Suprapubic skin (tissue), 4 donors: ENCODE measurements around the gene MYH10. TPM values are rescaled to one million over a fixed set of nuclear protein-coding genes. Genes with fewer than 3 reads are reported as not detected.
A peak's percentile ranks its signal among the peaks of the same experiment; 100 is the strongest.

Experiments
- DNase-seq, 2 donors: peaks; one replicate each; pipeline ENCODE4 v3.0.0-alpha.2; 2019; ENCODE audit warnings: low spot score in 2 of 2
- H3K27ac ChIP-seq: fragments of 200-600 bp; sonication (generic); one replicate; pipeline ENCODE4 v1.5.1; 2019
- H3K27me3 ChIP-seq: fragments of 200-600 bp; sonication (generic); one replicate; pipeline ENCODE4 v1.5.1; 2019
- H3K36me3 ChIP-seq: fragments of 200-600 bp; sonication (generic); one replicate; pipeline ENCODE4 v1.5.1; 2019
- H3K4me1 ChIP-seq: fragments of 200-600 bp; sonication (generic); one replicate; pipeline ENCODE4 v1.5.1; 2019
- H3K4me3 ChIP-seq: fragments of 200-600 bp; sonication (generic); one replicate; pipeline ENCODE4 v1.5.1; 2019; ENCODE audit warnings: mild to moderate bottlenecking
- H3K9me3 ChIP-seq: fragments of 200-600 bp; sonication (generic); one replicate; pipeline ENCODE4 v1.5.1; 2019
- CTCF ChIP-seq, 2 donors: fragments of 200-600 bp in 1 of 2; fragments of 450-650 bp in 1 of 2; sonication (generic) in 1 of 2; IDR thresholded peaks; one replicate each; pipeline ENCODE4 v1.5.1; 2016 to 2019; ENCODE audit warnings: antibody characterized with exemption in 2 of 2, mild to moderate bottlenecking in 1 of 2, moderate library complexity in 1 of 2
- EP300 ChIP-seq: sonication (generic); formaldehyde crosslinking; IDR thresholded peaks from one replicate; pipeline ENCODE4 v1.6.1; 2017; ENCODE audit warnings: antibody characterized with exemption
- POLR2A ChIP-seq, 2 donors: fragments of 450-650 bp; IDR thresholded peaks; one replicate each; pipeline ENCODE4 v1.6.1; 2017; ENCODE audit warnings: antibody characterized with exemption in 2 of 2, mild to moderate bottlenecking in 2 of 2, moderate library complexity in 2 of 2
- POLR2AphosphoS5 ChIP-seq, 3 donors: sonication (generic); formaldehyde crosslinking; IDR thresholded peaks; one replicate each; pipeline ENCODE4 v1.6.1; 2017; ENCODE audit warnings: antibody characterized with exemption in 3 of 3
- WGBS: methylation state at CpG from one replicate; pipeline ENCODE4 v1.1.5; 2018; 5-methylcytosine and 5-hydroxymethylcytosine counted together
- total RNA-seq, 4 donors: library from RNA; depleted of rRNA; stranded (reverse); fragments of >200 nt; gene quantifications; one replicate each; pipeline ENCODE4 v1.1.0, GENCODE V29; 2016

Gene MYH10
- total RNA-seq, 4 donors from 2014 or later: 9.5 to 18.3 (median 13.2) TPM

- Histone ChIP-seq H3K9me3 (no peaks in the 10 kb centered on the region), H3K4me3 (no peak overlapping the region), H3K36me3 (peaks cover 52% of the 10 kb centered on the region), H3K27ac (peak overlapping the region; percentile 77), H3K4me1 (peaks cover 17% of the 10 kb centered on the region), H3K27me3 (no peaks in the 10 kb centered on the region)
- no peak for DNase-seq
- 77% methylated on average over 24 of the region's 33 CpGs for WGBS
- TF ChIP-seq POLR2AphosphoS5 (IDR thresholded peaks at IDR 0.05): no peak
These were observed 150.2 kb downstream of the MYH10 start for GRCh38 chr17:8480011-8480976.

GRCh38 chr17:8479431-8479947 lies 151.0 kb downstream of the MYH10 start:
- DNase-seq: no peak
- H3K27ac ChIP-seq: peak overlapping the region; percentile 77
- no peak overlapping the region for H3K4me3 ChIP-seq
- TF ChIP-seq POLR2AphosphoS5 (IDR thresholded peaks at IDR 0.05) (peak in 2 of 3 donors; percentile 27 to 48), EP300 (no peak)
- H3K27me3 ChIP-seq: no peaks in the 10 kb centered on the region
- H3K36me3 ChIP-seq: peaks cover 60% of the 10 kb centered on the region
- WGBS: 42% methylated on average over 10 of the region's 11 CpGs
- peaks cover 17% of the 10 kb centered on the region for H3K4me1 ChIP-seq
- no peaks in the 10 kb centered on the region for H3K9me3 ChIP-seq

- no peak for DNase-seq
- peaks cover 65% of the 10 kb centered on the region for H3K36me3 ChIP-seq
- TF ChIP-seq POLR2A (IDR thresholded peaks at IDR 0.05) (no peak), CTCF (IDR thresholded peaks at IDR 0.05) (no peak), EP300 (no peak), POLR2AphosphoS5 (IDR thresholded peaks at IDR 0.05) (no peak)
- WGBS: 89% methylated on average over 22 of the region's 22 CpGs
- peaks cover 17% of the 10 kb centered on the region for H3K4me1 ChIP-seq
- no peak overlapping the region for H3K27ac ChIP-seq
- H3K27me3 ChIP-seq: no peaks in the 10 kb centered on the region
- no peaks in the 10 kb centered on the region for H3K9me3 ChIP-seq
- no peak overlapping the region for H3K4me3 ChIP-seq
These were observed 152.6 kb downstream of the MYH10 start for GRCh38 chr17:8477715-8478441.

GRCh38 chr17:8477171-8477570 lies 153.4 kb downstream of the MYH10 start:
- peaks cover 66% of the 10 kb centered on the region for H3K36me3 ChIP-seq
- 89% methylated on average over 8 of the region's 8 CpGs for WGBS
- TF ChIP-seq POLR2A (IDR thresholded peaks at IDR 0.05): no peak
- no peak for TF ChIP-seq CTCF (IDR thresholded peaks at IDR 0.05)
- no peak for TF ChIP-seq EP300
- TF ChIP-seq POLR2AphosphoS5 (IDR thresholded peaks at IDR 0.05): no peak

GRCh38 chr17:8476741-8477140 lies 153.8 kb downstream of the MYH10 start:
- no peak for DNase-seq
- TF ChIP-seq POLR2AphosphoS5 (IDR thresholded peaks at IDR 0.05) (no peak), EP300 (no peak), CTCF (IDR thresholded peaks at IDR 0.05) (no peak), POLR2A (IDR thresholded peaks at IDR 0.05) (no peak)
- 92% methylated on average over 21 of the region's 22 CpGs for WGBS
- Histone ChIP-seq H3K4me3 (no peak overlapping the region), H3K36me3 (peaks cover 69% of the 10 kb centered on the region), H3K9me3 (no peaks in the 10 kb centered on the region), H3K27me3 (no peaks in the 10 kb centered on the region), H3K4me1 (peaks cover 17% of the 10 kb centered on the region), H3K27ac (no peak overlapping the region)

More at GRCh38 chr17:8477171-8477570, 153.4 kb downstream of the MYH10 start:
- no peak for DNase-seq
- Histone ChIP-seq H3K4me1 (peaks cover 17% of the 10 kb centered on the region), H3K27ac (no peak overlapping the region), H3K4me3 (no peak overlapping the region), H3K27me3 (no peaks in the 10 kb centered on the region), H3K9me3 (no peaks in the 10 kb centered on the region)

GRCh38 chr17:8475781-8476180 lies 154.7 kb downstream of the MYH10 start:
- no peak overlapping the region for H3K4me3 ChIP-seq
- WGBS: 81% methylated on average over 16 of the region's 16 CpGs
- peaks cover 19% of the 10 kb centered on the region for H3K4me1 ChIP-seq
- TF ChIP-seq CTCF (IDR thresholded peaks at IDR 0.05) (no peak), POLR2AphosphoS5 (IDR thresholded peaks at IDR 0.05) (no peak), EP300 (no peak), POLR2A (IDR thresholded peaks at IDR 0.05) (no peak)
- no peak for DNase-seq
- no peak overlapping the region for H3K27ac ChIP-seq
- no peaks in the 10 kb centered on the region for H3K27me3 ChIP-seq
- H3K36me3 ChIP-seq: peaks cover 69% of the 10 kb centered on the region
- H3K9me3 ChIP-seq: no peaks in the 10 kb centered on the region
